GM21447 (cell line): Measurements from ENCODE around the gene VPS18.
A peak's percentile ranks its signal among the peaks of the same experiment; 100 is the strongest.

ENCODE experiments used
- ATAC-seq: cut with Tn5 transposase; IDR thresholded peaks from one replicate; pipeline ENCODE4 v1.9.1; 2021; ENCODE audit not compliant: unreplicated experiment

VPS18 gene

DNA sequence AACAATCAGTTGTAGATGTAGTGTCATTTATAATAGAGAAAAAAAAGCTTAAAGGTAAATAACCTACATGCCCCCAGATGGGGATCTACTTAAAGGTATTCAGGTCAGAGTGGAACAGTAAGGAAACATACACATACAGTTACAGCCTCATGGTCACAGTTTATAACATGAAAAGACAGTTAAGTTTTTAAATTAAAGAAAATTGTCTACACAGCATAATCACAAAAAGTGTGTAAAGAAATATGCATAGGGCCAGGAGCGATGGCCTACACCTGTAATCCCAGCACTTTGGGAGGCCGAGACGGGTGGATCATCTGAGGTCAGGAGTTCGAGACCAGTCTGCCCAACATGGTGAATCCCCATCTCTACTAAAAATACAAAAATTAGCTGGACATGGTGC, 27.1 kb upstream of the VPS18 start:
- no peak for ATAC-seq

DNA sequence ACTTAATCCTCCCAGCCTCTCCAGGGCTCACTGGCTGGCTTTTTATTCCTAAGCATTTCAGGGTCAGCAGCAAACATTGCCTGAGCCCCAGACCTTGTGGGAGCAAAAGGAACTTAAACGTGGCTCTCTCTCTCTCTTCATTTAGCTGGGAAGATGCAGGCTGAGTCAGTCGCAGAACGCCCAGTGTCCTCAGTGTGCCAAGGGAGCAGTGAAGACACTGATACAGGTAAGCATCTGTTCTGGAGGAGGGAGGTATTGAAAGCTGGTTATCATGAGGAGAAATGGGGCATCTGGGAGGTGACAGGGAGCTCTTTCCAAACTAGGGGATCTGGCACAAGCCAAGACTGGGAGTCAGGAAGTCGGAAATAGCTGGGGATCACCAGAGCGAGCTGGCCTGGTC, 24.6 kb upstream of the VPS18 start:
- ATAC-seq, result no peak

DNA sequence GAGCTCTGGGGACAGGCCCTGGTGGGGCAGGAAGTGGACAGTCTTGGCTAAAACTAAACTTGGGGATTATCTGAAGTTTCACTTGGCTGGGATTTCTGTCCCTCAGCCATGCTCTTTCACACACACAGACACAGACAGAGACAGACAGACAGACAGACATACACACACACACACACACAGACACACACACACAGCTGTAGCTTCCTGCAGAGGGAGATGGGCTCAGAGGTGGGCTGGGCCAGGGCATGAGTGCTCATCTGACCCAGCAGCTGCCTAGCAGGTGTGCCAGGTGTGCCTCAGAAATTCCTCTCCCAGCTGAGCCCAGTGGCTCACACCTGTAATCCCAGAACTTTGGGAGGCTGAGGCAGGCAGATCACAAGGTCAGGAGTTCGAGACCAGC, 23.5 kb upstream of the VPS18 start:
- ATAC-seq, result no peak

DNA sequence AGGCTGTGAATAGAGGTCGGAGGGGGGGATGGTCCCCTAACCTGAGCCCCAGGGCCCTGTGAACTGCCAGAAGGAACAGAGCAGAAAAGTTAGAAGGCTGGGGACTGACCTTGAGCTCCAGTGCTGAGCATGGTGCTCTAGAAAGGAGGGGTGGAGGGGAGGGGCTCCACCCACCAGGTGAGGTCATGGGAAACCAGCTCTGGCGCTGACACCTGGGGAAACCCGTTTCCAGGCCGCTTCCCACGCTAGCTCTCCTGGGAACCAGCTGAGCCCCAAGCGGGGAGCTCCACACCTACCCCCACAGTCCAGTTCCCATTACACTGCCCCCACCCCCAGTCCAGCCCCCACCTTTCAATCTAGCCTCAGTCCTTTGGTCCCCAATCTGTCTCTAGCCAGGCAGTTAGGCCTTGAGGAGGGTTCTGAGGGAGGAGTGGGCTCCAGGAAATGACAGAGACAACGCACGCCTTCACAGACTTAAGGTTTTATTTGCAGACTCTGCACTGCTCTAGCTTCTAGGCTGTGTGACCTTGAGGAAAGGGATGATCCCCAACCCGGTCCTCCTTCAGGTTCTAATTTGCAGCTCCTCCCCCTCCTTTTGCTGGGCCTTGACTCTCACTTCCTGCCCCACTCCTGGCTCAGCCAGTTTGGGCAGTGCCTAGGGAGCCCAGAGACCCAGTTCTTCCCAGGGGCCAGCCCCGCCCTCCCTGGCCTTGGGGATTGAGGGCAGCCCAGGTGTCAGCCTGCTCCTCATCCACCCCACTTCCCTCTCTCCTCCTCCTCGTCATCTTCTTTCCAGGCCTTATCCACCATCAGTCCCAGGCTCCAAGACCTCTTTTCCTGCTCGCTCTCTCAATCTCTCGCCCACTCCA, 22.3 kb upstream of the VPS18 start:
- ATAC-seq, result peak; percentile 37

DNA sequence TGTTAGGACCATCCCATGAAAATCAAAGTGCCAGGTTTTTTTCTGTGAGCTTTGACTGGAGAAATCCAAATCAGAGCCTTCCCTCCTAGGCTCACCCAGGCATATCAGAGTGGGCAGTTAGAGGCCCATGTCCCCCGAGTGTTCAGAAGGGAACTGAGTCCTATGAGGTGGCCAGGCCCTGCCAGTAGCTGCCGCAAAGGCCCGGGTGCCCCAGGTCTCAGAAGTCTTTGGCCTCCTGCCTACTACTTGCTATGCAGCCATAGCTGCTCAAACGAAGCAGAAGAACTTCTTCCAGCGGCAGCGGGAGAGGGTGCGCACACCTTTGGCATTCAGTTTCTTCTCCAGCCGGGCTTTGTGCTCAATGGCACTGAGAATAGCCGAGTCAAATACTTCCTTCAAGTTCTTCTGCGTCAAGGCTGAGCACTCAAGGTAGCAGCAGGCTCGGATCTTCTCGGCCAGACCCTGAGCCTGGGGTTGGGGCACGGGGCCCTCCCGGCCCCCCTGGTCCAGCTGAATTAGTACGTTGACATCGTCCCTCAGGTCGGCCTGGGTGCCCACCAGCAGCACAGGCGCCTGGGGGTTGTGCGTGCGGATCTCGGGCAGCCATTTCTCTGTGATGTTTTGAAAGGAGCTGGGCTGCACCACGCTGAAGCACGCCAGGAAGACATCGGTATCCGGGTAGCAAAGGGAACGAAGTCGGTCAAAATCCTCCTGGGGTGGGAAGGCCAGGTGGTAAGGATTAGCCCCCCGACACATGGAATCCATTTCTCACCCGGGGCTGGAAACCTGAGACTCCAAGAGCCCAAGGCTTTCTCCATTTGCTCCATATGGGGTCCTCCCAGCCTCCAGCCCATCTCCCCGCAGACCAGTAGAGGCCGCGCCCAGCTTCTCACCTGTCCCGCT, 21.2 kb upstream of the VPS18 start:
- no peak for ATAC-seq

DNA sequence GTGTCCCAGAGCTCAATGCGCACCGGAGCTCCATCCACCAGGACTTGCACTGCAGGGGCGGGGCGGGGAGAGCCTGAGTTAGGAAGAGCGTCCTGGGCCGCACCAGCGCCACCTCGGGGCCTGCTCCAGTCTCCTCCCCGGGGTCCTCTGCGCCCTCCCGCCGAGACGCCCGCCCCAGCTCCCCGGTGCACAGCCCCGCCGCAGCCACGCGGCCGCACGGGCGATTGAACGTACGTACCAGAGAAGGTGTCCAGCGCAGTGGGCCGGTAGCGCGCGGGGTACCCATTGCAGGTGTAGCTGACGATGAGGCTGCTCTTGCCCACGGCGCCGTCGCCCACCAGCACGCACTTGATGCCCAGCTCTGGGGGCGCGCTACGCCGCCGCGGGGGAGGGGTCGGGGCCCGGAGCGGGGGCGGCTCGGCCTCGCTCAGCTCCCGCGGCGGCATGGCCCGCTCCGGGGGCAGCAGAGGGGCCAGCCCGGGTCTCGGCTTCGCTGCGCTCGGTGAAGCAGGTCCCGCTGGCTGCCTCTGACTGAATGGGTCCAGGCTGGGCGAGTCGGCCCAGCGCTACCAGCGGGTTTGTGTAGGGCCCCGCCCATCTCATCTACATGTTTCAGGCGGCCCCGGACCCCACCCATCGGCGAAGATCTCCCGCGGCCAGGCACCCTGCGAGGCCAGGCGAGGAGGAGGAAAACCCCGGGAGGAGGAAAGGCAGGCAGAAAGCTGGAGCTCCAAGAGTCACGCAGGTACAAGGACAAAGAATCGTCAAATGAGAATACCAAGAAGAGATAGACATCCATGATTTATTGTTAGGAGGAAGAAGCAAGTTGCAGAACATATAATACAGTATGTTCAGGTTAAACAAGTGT, 20.3 kb upstream of the VPS18 start, which contains the start of gene RHOV:
TSS of gene RHOV (minus strand) at position 541 of the 868 bp plus-strand sequence. CDS start at position 446, 95 bp downstream.
- ATAC-seq, result peak; percentile 48

DNA sequence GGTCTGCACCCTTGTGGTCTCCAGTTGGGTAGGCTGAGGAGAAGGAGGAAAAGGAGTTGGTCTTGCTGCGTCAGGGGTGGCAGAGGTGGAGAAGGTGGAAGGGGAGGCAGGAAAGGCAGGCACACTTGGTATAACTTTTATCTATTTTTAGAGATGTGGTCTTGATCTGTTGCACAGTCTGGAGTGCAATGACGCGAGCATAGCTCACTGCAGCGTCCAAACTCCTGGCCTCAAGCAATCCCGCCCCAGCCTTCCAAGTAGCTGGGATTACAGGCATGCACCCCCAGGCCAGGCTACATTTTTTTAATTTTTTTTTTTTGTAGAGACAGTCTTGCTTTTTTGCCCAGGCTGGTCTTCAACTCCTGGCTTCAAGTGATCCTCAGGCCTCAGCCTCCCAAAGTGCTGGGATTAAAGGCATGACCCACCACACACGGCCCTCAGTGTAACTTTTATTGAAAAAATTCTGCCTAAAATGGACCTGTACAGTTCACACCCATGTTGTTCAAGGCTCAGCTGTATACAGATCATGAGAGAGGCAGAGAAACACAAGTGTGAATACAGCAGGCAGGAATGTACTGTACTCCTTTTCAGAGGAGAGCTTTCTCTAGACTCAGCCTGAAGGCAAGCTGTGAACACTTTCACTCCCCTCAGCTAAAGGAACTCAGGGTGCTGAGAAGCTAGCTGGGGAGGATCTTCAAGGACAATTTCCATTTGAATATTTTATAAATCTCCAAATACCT, 18.1 kb upstream of the VPS18 start:
- ATAC-seq, result no peak

DNA sequence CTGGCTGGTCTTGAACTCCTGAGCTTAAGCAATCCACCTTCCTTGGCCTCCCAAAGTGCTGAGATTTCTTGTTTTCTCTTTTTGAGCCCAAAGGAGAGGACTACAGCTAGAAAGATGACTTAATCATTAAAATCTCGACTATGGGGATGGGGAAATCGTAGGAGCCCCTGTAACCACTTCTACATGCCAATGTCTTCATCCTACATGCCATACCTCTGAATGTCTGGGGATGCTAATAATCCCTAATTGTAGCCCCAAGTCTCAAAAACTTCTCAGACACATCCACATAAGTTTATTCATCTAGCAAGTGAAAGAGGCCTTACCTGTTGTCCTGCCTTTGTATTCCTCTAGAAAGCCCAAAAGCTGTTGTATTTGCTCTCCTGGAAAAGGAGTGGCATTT, 16.6 kb upstream of the VPS18 start:
- ATAC-seq, result no peak

DNA sequence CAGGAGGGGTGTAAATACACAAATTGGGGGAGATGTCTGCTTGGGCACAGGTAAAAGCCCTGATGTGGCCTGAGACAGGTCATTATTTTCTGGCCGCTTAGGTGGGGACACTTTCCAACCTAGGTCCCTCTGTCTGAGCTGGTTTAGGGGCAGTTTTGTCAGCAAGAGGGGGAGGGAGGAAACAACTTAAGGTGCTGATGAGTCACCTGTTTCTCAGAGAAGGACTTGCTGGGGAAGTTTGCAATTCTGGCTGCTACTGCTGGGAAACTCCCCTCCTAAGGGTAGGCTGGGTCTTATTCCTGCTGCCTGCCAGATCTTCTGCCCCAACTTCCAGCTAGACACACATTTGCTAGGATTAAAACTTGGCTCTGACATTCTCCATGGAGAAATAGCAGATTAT, 15.5 kb upstream of the VPS18 start:
- ATAC-seq, result peak; percentile 80

DNA sequence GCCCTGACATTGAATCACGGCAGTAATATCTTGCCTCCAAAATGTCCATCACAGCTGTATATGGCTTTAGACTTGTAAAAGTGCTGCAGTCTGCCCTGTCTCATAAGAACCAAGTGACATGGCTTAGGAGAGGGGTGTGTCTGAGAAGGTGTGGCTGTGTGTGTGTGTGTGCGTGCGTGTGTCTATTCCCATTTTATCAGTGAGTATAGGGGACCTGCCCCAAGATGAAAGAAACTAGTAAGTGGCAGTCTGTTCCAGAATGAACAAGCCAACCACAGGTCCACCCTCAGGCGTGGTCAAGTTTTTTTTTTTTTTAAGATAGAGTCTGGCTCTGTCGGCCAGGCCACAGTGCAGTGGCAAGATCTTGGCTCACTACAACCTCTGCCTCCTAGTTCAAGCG, 14.6 kb upstream of the VPS18 start:
- ATAC-seq, result no peak

DNA sequence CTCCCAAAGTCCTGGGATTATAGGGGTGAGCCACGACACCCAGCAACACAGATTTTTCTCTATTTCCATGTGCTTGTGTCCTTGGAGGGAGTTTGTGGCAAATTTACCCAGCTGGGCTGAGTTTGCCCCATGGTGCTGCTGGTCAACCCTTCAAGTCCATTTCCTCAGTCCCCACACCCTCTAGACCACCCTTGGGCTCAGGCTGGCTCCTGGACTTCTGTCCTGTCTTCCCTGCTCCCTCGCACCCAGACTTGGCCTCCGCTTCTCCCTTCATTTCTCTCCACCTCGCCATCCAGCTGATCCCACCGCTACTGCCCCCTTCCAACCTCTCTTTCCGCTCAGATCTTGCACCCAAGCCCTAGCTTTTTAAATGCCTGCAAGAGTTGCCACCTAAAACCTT, 12.9 kb upstream of the VPS18 start:
- ATAC-seq, result no peak

DNA sequence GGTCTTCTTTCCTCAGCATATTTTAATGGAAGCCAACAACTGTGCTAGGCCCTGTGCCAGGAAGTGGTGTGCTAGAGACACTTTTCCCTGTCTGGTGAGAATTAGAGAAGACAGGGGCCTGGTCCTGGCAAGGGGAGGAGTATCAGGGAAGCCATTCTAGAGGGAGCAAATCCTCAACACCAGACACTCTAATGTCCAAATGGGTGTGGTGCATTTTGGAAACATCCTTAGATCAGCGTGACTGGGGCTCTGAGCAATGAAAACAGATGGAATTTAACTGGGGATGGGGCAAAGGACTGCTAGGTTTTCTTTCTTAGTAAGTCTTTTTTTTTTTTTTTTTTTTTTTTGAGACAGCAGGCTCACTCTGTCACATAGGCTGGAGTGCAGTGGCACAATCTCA, 7.7 kb upstream of the VPS18 start:
- ATAC-seq, result no peak

DNA sequence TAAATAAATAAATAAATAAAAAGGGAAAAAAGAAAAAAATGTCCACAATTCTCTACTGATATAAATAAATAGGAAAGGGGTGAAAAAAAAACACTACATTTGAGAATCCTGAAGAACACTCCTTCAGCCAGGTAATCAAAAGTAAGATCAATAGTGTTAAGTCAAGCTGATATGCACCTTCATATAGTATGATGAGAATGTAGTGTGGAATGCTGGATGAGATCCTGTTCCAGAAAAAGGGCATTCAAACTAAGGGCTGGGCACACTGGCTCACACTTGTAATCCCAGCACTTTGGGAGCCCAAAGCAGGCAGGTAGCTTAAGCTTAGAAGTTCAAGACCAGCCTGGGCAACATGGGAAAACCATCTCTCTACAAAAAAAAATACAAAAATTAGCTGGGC, 5.1 kb upstream of the VPS18 start:
- no peak for ATAC-seq

DNA sequence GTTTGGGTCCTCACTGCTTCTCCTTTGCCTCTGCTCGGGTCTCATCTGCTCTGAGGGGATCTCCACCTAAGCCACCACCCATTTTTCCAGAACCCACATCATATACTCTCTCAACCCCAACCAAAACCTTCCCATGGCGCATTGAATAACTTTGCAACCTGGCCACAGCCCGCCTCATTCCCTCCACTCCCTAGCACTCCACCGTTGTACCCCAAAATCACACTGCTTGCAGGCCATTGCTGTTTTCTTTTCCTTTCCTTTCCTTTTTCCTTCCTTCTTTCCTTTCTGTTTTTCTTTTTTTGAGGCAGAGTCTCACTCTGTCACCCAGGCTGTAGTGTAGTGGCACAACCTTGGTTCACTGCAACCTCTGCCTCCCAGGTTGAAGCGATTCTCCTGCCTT, 3.1 kb upstream of the VPS18 start:
- no peak for ATAC-seq

DNA sequence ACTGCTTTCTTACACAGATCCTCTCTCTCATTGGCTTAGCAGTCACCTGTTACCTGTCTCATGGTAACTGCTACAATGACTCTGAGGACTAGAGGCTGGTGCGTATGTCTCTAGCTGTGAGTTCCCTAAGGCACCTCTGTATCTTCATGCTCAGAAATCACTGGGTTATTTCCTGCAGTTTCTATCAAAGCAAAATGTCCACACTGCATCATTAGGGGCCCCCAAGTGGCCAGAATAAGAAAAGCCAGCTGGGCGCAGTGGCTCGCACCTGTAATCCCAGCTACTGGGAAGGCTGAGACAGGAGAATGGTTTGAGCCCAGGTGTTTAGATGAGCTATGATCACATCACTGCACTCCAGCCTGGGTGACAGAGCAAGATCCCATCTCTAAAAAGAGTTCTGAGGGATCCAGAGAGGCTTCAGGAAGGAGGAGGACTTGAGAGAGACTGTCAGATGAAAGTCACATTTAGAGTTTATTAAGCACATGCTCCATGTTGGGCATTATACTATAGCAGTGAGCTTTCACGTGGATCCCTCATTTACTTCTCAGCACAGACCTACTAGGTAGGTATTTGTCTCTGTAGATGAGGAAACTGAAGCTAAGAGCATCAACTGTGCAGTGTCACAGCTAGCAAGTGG, 2.3 kb upstream of the VPS18 start:
- ATAC-seq, result no peak

DNA sequence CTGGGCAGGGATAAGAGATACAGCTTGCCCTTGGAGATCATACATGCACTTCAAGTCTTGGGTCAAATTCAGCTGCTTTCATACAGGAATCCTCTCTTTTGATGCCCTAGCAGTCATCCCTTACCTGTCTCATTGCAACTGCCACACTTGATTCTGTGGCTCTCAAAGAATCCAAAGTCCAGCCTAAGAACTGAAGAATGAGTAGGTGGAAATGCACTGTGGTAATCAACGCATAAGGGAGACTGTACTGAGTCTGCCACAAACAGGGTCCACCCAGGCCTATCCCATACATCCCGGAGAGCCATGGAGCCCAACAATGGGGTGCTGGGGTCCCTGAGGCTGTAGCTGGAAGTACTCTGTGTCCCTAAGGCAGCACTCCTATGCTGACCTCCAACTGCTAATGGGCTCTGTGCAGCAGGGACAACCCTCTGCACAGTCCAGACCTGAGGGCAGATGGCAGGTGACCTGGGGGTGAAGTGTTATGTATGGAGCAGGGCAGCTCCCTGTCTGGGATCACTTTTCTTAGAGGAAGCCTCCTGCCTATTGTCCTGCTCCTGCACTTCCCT, 1.7 kb upstream of the VPS18 start:
- no peak for ATAC-seq

DNA sequence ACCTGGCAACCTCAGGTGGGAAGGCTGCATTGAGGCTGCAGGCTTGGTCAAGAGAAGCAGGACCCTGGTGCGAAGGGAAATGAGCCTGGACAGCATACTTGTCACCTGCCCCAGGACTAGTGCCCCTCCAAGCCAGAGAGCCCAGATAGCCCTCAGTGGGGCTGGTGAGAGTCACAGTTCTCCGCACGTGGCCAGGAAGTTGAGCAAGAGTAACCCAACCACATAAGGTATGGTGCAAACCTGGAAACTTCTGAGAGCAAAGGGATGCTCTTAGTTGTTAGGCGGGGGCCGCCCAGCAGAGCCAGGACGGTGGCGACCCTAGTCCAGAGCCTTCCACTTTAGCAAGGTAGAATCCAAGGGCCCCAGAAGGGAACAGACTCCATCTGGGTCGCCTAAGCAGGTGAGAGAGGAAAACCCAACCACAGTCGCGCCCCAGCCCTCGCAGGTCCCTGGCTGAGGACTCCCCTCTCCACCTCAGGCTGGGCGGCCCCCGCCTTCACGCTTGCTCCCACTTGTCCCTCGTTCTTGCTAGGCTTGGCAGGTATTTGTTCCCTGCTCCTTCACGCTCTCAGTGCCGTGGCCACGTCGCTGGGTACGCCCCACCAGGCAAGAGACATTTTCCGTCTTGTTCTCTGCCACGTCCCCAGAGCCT, 1.1 kb upstream of the VPS18 start:
- ATAC-seq, result no peak

DNA sequence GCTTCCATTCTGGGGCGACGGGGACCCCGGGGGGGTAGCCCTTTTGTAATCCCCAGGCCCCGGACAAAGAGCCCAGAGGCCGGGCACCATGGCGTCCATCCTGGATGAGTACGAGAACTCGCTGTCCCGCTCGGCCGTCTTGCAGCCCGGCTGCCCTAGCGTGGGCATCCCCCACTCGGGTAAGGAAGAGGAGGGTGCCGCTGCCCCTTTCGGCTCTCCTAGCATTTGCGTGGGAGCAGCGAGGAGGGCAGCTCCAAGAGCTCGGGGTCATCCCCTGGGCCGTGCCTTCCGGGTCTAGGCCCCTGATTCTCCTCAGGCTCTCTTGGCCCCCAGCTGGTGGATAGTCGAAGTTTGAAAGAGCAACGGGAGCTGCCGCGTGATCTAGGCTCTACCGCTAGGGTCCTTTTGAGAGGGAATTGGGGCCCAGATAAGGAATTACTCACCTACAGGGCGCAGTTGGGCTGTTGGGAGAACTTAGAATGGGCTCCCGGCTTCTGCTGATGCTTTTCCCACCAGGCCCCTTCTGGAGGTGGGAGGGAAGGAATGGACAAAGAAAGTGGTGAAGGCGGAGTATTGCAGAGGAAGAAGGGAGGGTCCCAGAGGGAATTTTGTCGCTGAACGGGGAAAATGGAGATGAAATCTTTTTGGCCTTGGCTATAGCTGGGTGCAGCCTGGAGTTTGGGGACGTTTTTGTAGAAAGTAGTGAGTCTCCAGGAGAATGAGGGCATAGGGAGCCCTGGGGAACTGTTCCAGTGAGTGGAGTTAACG, 615 bp downstream of the VPS18 start:
- ATAC-seq, result peak; percentile 28
